ENCODE data around the gene C18orf63.

The C18orf63 gene

DNA sequence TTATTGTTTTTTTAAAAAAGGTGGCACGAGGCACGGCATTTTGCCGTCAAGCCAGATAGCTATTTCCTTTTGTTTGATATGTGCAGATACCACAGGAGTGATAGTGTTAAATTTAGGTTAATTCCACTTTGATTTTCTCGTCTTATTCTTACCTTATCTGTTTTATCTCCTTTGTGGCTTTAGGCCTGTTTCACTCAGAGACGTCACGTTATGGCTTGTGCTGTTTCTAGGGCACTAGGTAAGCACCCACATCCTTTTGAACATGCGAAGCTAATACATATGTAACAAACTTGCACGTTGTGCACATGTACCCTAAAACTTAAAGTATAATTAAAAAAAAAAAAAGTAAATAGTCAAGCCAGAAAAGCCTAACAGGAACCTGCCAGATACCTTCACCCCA, 57.8 kb downstream of the C18orf63 start:
- H3K4me3 Mint-ChIP-seq = peak overlapping the region; percentile 32

DNA sequence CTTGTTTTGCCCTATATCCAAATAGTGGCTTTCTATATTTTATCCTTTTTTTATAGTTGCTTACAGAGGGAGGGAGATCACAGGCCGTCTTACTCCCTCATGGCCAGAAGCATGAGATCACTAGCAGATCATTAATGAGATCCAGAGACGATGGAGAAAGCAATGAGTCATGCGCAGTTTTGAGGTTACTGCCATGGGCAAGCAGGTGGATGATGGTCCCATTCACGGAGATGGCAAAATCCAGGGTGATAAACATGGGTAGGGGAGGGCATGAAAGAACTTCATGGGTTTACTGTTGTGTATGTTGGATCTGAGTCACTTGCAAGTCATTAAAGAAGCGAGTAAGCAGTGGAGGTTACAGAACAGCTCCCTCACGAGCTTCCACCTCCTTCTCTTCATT, 60.4 kb downstream of the C18orf63 start:
- Mint-ChIP-seq H3K27me3 (no peaks in the 10 kb centered on the region), H3K4me3 (no peak overlapping the region), H3K9me3 (no peaks in the 10 kb centered on the region), H3K36me3 (no peaks in the 10 kb centered on the region), H3K27ac (peak overlapping the region; percentile 30), H3K4me1 (peaks cover 77% of the 10 kb centered on the region)

More for the DNA sequence above, 57.8 kb downstream of the C18orf63 start:
- no peaks in the 10 kb centered on the region for H3K36me3 Mint-ChIP-seq
- H3K27me3 Mint-ChIP-seq = no peaks in the 10 kb centered on the region
- no peaks in the 10 kb centered on the region for H3K9me3 Mint-ChIP-seq
- H3K4me1 Mint-ChIP-seq = peaks cover 83% of the 10 kb centered on the region
- peak overlapping the region; percentile 19 for H3K27ac Mint-ChIP-seq

DNA sequence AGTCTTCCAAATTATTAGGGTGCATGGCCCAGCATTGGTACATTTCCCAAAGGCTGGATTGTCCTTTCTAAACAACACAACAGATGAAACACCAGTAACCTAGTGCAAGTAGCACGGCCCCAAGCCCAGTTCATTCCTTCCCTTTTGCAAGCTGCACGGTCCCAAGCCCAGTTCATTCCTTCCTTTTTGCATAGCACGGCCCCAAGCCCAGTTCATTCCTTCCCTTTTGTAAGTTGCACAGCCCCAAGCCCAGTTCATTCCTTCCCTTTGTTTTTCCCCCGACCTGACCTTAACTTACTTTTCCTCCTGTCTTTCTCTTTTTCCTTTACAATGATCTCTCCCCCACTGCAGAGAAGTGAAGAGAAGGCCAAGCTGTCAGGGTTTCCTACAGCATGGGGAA, 60.9 kb downstream of the C18orf63 start:
- Mint-ChIP-seq H3K27ac (peak overlapping the region; percentile 69), H3K36me3 (no peaks in the 10 kb centered on the region), H3K4me3 (no peak overlapping the region), H3K4me1 (peaks cover 72% of the 10 kb centered on the region), H3K9me3 (no peaks in the 10 kb centered on the region), H3K27me3 (no peaks in the 10 kb centered on the region)

DNA sequence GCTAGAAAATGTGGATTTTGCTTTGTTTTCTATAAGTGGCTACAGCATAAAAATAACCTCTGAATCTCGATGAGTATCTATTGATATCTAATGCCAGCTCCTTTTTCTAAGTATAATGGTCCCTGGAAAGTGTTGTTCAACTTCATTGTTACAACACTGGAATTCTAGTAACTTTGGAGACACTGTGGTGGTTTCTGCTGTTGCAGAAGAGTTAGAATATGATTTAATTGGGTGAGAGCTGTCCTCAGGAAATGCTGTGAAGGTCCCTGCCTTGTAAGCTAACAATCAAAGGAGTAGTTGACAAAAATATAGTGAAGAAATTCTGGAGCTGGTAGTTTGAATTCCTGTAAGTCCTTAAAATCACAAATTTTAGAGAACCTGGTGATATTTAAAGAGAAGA, 62.1 kb downstream of the C18orf63 start:
- Mint-ChIP-seq H3K27ac (peak overlapping the region; percentile 90), H3K27me3 (no peaks in the 10 kb centered on the region), H3K4me1 (peaks cover 64% of the 10 kb centered on the region), H3K36me3 (no peaks in the 10 kb centered on the region), H3K9me3 (no peaks in the 10 kb centered on the region), H3K4me3 (peak overlapping the region; percentile 75)

DNA sequence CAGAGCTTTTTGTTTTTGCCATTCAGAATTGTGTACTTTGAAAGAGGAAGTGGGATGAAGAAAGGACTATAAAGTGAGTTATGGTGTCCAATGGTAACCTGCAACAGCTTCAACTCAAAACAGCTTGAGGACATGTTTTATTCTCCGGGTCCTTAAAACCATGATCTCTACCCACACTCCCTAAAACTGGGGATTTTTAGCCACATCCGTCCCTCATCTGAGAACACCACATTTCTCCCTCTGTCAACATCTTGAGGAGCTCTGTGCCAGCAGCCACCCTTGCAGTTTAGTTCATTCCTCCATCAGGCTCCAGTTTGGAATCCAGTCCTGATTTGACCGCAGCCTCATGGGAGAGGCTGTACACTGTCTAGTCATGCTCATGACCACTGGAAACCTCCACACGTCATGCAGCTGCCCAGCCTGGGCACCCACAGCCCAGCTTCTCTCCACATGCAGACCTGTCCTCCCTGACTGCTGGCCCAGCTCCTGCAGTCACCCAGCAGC, 62.6 kb downstream of the C18orf63 start:
- H3K27me3 Mint-ChIP-seq = no peaks in the 10 kb centered on the region
- peaks cover 63% of the 10 kb centered on the region for H3K4me1 Mint-ChIP-seq
- peak overlapping the region; percentile 90 for H3K27ac Mint-ChIP-seq
- H3K4me3 Mint-ChIP-seq = peak overlapping the region; percentile 75
- no peaks in the 10 kb centered on the region for H3K9me3 Mint-ChIP-seq
- no peaks in the 10 kb centered on the region for H3K36me3 Mint-ChIP-seq

DNA sequence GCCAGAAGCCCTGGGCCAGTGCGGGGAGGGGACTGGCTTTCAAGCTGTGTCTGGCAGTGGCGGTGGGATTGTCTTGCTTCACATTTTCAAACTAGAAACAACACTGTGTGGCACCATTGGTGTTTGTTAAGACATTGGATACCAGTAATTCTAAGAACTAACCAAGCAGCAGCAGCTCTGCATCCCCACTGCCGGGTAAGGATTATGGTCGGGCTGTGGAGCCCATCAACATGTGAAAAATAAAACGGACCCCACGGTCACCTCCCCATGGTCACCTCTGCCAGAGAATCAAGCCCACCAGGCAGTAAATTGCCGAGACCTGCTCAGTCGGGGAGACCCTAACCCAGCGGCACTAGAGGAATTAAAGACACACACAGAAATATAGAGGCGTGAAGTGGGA, 65.3 kb downstream of the C18orf63 start:
- Mint-ChIP-seq H3K4me3 (no peak overlapping the region), H3K9me3 (no peaks in the 10 kb centered on the region), H3K27ac (no peak overlapping the region), H3K36me3 (no peaks in the 10 kb centered on the region), H3K4me1 (peaks cover 36% of the 10 kb centered on the region), H3K27me3 (no peaks in the 10 kb centered on the region)

DNA sequence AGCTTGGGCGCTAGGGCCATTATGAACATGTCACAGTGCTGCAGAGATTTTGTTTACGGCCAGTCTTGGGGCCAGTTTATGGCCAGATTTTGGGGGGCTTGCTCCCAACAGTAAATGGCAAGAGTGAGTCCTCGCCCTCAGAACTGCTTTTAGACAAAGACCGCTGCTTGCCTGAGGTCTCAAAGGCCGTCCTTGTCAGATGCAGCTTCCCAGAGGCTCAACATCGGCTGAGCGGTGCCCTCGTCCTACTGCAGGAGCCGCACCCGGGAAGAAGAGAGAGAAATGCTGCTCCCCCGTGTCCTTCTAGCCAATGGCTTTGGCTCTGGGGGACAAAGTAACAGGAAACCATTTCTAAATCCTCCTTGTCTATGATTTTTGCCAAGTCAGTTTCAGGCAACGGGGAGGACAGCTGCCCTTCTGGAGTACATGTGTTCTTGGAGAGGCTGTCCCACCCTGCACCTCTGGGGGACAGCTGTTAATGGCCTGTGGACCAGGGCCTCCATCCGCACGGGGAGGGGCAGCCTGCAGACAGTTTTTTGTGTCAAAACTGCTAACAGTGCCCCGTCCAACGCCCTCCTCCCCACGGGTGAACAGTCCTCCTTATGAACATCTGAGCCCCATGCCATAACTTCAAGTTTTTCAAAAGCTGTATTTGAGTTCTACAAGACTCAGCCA, 66.1 kb downstream of the C18orf63 start:
- no peak overlapping the region for H3K4me3 Mint-ChIP-seq
- no peaks in the 10 kb centered on the region for H3K36me3 Mint-ChIP-seq
- H3K27me3 Mint-ChIP-seq = no peaks in the 10 kb centered on the region
- no peaks in the 10 kb centered on the region for H3K9me3 Mint-ChIP-seq
- H3K27ac Mint-ChIP-seq = no peak overlapping the region
- peaks cover 28% of the 10 kb centered on the region for H3K4me1 Mint-ChIP-seq

DNA sequence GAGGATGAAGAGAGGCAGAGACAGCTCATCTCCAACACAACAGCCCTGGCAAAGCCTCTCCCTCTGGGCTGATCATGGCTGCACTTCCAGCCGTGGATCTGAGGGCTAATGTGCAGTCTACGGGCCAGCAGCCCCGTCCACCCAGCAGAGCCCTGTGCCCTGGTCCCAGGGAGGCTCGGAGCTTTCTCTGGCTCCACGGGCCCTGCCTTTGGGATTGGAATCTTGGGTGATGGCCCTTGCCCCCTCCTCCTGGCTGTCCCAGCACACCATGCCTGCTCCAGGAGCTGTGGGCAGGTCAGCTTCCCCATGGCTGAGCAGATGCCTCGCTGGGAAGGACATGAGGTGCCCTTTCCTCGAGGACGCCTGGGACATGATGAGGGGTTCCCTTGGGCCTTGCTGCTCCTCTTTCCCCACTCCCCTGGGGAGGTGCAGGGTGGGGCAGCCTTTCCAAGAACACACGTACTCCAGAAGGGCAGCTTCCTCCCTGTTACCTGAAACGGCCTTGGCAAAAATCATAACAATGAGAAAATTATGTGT, 66.9 kb downstream of the C18orf63 start:
- no peaks in the 10 kb centered on the region for H3K36me3 Mint-ChIP-seq
- no peak overlapping the region for H3K27ac Mint-ChIP-seq
- H3K4me3 Mint-ChIP-seq = no peak overlapping the region
- H3K27me3 Mint-ChIP-seq = no peaks in the 10 kb centered on the region
- peaks cover 30% of the 10 kb centered on the region for H3K4me1 Mint-ChIP-seq
- H3K9me3 Mint-ChIP-seq = no peaks in the 10 kb centered on the region

DNA sequence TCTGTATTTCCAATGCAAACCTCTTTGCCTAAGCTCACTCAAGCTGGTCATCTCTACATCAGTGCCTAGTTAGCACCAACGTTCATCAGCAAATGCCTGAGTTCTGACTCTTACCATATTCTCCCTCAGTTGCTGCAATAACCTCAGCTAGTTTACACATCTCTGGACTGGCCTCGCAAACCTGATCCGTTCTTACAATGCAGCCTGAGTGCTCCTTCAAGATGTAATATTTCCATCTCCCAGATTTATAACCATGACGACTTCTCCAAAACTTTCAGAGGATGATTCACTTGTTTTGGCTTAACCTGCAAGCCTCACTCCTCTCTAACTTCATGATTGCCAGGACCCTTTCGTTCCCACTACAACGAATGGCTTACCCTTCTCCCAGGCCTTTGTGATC, 71.7 kb downstream of the C18orf63 start:
- Mint-ChIP-seq H3K9me3 (no peaks in the 10 kb centered on the region), H3K27ac (no peak overlapping the region), H3K36me3 (no peaks in the 10 kb centered on the region), H3K4me3 (no peak overlapping the region), H3K4me1 (peaks cover 28% of the 10 kb centered on the region), H3K27me3 (no peaks in the 10 kb centered on the region)

DNA sequence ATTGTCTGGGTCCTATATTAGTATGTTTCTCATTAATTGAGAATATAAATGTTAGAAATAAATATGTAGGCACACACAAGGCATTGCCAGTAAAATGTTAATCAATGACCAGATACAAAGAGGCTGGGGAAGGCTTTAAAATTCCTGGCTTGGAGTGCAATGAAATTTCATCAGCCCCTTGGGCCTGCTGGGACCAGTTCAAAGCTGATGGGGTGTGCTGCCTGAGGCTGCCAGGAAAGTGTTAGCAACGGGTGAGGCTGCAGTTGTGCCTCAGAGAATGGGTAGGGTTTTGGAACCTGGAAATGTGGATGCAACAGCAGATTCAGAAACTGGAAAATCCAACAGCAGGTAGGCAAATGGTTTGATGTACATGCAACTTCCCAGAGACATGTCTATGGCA, 72.6 kb downstream of the C18orf63 start:
- H3K4me3 Mint-ChIP-seq = no peak overlapping the region
- no peaks in the 10 kb centered on the region for H3K27me3 Mint-ChIP-seq
- no peaks in the 10 kb centered on the region for H3K36me3 Mint-ChIP-seq
- no peak overlapping the region for H3K27ac Mint-ChIP-seq
- H3K9me3 Mint-ChIP-seq = no peaks in the 10 kb centered on the region
- peaks cover 28% of the 10 kb centered on the region for H3K4me1 Mint-ChIP-seq

DNA sequence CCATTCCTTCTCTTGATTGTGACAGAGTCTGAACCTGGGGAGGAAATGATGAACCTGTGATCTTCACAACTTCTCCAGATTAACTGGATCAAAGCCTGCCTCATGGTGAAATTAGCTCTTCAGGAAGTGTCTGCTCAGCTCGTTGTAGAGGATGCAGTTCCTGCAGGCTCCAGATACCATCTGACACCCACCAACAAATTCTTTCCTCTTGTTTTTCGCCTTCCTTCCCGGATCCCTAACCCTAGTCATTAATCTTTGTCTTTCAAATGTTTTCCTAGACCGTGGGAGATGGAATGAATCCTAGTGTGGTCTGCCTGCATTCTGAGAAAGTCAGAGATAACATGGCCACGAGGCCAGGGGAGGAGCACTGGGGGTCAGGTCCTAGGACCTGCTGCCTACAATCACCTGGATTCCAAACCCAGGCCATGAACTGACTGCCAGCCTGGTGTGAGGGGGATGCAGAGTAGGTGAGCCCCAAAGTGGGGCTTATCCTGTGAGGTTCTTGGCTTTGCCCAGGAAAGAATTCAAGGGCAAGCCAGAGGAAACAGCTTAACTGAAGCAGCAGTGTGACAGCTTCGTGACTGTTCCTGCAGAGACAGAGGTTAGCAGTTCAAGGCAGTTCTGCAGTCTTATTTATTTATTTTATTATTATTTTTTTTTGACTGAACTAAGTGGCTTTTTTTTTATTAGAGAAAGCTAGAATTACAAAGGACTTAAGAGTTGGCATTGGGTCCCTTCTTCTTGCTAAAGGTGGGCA, 73.7 kb downstream of the C18orf63 start:
- H3K4me1 Mint-ChIP-seq = peaks cover 28% of the 10 kb centered on the region
- no peaks in the 10 kb centered on the region for H3K27me3 Mint-ChIP-seq
- H3K27ac Mint-ChIP-seq = no peak overlapping the region
- no peaks in the 10 kb centered on the region for H3K36me3 Mint-ChIP-seq
- no peaks in the 10 kb centered on the region for H3K9me3 Mint-ChIP-seq
- no peak overlapping the region for H3K4me3 Mint-ChIP-seq

DNA sequence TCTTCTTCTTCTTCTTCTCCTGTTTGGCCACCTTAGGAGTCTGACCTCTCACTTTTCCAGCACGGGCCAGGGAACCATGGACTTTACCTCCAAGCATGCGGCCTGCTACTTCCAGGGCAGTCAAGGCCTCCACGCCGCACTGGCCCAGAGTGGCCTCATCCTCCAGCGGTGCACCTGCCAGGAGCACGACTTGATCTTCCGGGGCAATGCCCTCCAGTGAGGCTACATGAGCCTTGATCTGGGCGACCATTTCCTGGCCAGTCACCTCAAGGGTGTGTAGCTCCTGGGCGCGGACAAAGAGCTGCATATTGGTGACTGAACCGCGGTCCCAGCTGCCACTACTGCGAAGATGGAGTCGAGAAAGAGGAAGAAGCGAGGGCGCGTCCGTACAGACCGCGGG, 74.4 kb downstream of the C18orf63 start:
- H3K9me3 Mint-ChIP-seq = no peaks in the 10 kb centered on the region
- H3K36me3 Mint-ChIP-seq = no peaks in the 10 kb centered on the region
- H3K4me3 Mint-ChIP-seq = no peak overlapping the region
- no peaks in the 10 kb centered on the region for H3K27me3 Mint-ChIP-seq
- peaks cover 28% of the 10 kb centered on the region for H3K4me1 Mint-ChIP-seq
- no peak overlapping the region for H3K27ac Mint-ChIP-seq

DNA sequence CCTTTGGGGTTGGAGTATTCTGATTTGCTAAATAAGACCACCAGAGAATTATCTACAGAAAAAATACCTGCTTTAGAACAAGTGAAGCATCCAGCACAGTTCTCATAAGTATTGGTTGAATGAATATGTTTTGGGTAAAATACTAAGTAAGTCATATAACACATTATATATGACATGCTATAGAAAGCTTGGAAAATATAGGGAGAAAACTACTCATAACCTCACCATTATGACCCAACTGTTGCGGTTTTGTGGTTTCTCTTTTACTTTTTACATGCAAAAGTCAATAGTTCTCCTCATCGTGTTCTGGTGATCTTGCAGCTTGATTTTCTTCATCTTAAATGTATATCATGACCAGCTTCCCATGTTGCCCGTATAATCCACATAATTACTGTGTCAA, 75.3 kb downstream of the C18orf63 start:
- Mint-ChIP-seq H3K9me3 (no peaks in the 10 kb centered on the region), H3K27ac (no peak overlapping the region), H3K4me1 (peaks cover 28% of the 10 kb centered on the region), H3K4me3 (no peak overlapping the region), H3K27me3 (no peaks in the 10 kb centered on the region), H3K36me3 (no peaks in the 10 kb centered on the region)

DNA sequence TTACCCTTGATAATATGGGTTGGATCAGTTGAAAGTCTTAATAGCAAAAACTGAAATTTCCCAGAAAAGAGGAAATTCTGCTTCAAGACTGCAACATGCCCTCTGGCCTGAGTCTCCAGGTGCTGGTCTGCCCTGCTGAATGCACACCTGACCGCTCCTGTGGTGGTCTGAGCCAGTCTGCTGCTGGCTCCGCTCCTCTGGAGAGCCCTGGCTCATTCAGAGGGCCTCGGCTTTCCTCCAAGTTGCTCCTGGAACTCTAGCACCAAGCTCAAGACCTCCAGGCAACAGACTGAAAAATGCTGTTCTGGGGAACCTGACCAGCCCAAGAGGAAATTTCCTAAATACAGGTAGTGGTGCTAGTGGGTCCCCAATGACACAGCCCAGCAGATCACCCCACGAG, 76.7 kb downstream of the C18orf63 start:
- H3K27me3 Mint-ChIP-seq = peaks cover 2% of the 10 kb centered on the region
- H3K36me3 Mint-ChIP-seq = no peaks in the 10 kb centered on the region
- H3K4me3 Mint-ChIP-seq = no peak overlapping the region
- no peaks in the 10 kb centered on the region for H3K9me3 Mint-ChIP-seq
- no peak overlapping the region for H3K27ac Mint-ChIP-seq
- peaks cover 23% of the 10 kb centered on the region for H3K4me1 Mint-ChIP-seq

DNA sequence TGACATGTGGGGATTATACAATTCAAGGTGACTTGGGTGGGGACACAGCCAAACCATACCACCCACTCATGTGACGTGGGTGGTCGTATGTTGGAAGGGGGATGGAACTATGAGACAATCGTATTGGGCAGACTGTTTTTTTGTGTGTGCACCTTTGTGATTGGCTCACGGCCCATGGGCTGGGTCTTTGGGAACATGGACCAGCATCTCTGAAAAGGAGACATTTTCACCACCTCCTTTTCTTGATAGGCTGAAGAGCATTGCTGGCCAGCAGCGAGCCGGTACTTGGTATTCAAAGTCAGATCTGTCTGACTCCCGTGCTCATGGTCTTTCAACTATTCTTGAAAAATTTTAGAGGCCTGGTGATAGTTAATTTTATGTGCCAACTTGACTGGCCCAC, 79.4 kb downstream of the C18orf63 start:
- no peak overlapping the region for H3K27ac Mint-ChIP-seq
- H3K27me3 Mint-ChIP-seq = peaks cover 2% of the 10 kb centered on the region
- H3K36me3 Mint-ChIP-seq = no peaks in the 10 kb centered on the region
- peaks cover 17% of the 10 kb centered on the region for H3K4me1 Mint-ChIP-seq
- no peaks in the 10 kb centered on the region for H3K9me3 Mint-ChIP-seq
- no peak overlapping the region for H3K4me3 Mint-ChIP-seq

DNA sequence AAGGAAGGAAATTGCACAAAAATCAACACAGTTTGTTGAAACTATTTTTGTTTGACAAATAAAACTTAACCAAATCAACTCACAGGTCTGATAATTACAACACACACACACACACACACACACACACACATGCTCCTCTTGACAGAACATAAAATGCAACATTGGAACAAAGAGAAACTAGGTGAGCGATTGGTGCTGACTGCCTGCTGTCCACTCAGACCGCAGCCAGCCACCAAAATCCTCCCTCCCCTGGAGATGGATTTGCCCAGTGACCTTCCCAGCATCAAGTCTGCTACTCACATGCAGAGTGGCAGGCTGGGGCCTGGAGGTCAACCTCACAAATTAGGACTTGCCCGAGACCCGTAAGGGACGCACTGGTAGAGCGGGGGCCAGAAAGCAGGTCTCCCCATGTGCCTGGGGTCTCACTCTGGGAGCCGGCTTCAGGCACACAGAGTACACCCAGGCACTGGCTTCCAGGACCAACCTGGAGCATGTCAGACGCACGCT, 80.1 kb downstream of the C18orf63 start:
- H3K9me3 Mint-ChIP-seq = no peaks in the 10 kb centered on the region
- H3K27ac Mint-ChIP-seq = no peak overlapping the region
- peaks cover 2% of the 10 kb centered on the region for H3K27me3 Mint-ChIP-seq
- H3K36me3 Mint-ChIP-seq = no peaks in the 10 kb centered on the region
- H3K4me3 Mint-ChIP-seq = no peak overlapping the region
- H3K4me1 Mint-ChIP-seq = peaks cover 17% of the 10 kb centered on the region
